ENCODE data around the gene SARDH. TPM values are rescaled to one million over a fixed set of nuclear protein-coding genes. Genes with fewer than 3 reads are reported as not detected.

The SARDH gene
- total RNA-seq, 4 donors from 2014 or later: 0.47 to 5.0 (median 0.95) TPM

GRCh38 chr9:133780404-133780945 is 42.3 kb upstream of the SARDH start:
- Histone ChIP-seq H3K27me3 (no peaks in the 10 kb centered on the region), H3K27ac (no peak overlapping the region), H3K4me3 (no peak overlapping the region), H3K4me1 (peaks cover 0 to 5% (median 0%) of the 10 kb centered on the region in 4 donors), H3K36me3 (peaks cover 0 to 72% (median 0%) of the 10 kb centered on the region in 3 donors), H3K9me3 (no peaks in the 10 kb centered on the region)
- no peak for TF ChIP-seq CTCF (IDR thresholded peaks at IDR 0.05)
- no peak for TF ChIP-seq POLR2A (IDR thresholded peaks at IDR 0.05)
- no peak for DNase-seq

GRCh38 chr9:133779516-133780403 is 41.6 kb upstream of the SARDH start:
- no peak overlapping the region for H3K4me3 ChIP-seq
- no peaks in the 10 kb centered on the region for H3K9me3 ChIP-seq
- no peak for DNase-seq
- no peak overlapping the region for H3K27ac ChIP-seq
- no peaks in the 10 kb centered on the region for H3K4me1 ChIP-seq
- H3K27me3 ChIP-seq: no peaks in the 10 kb centered on the region
- H3K36me3 ChIP-seq: peaks cover 0 to 72% (median 0%) of the 10 kb centered on the region in 3 donors
- TF ChIP-seq POLR2A (IDR thresholded peaks at IDR 0.05) (no peak), CTCF (IDR thresholded peaks at IDR 0.05) (no peak)

- Histone ChIP-seq H3K27me3 (no peaks in the 10 kb centered on the region), H3K9me3 (peaks cover 0 to 5% (median 0%) of the 10 kb centered on the region in 4 donors), H3K4me1 (no peaks in the 10 kb centered on the region), H3K36me3 (peaks cover 0 to 73% (median 4%) of the 10 kb centered on the region in 3 donors), H3K4me3 (no peak overlapping the region), H3K27ac (no peak overlapping the region)
- TF ChIP-seq CTCF (IDR thresholded peaks at IDR 0.05) (no peak), POLR2A (IDR thresholded peaks at IDR 0.05) (no peak)
- DNase-seq: no peak
These were observed 40.9 kb upstream of the SARDH start for GRCh38 chr9:133779081-133779480.

- Histone ChIP-seq H3K4me1 (no peaks in the 10 kb centered on the region), H3K9me3 (peaks cover 0 to 8% (median 0%) of the 10 kb centered on the region in 4 donors), H3K36me3 (peaks cover 0 to 75% (median 4%) of the 10 kb centered on the region in 3 donors), H3K4me3 (no peak overlapping the region), H3K27ac (no peak overlapping the region), H3K27me3 (no peaks in the 10 kb centered on the region)
- TF ChIP-seq CTCF (IDR thresholded peaks at IDR 0.05) (no peak), POLR2A (IDR thresholded peaks at IDR 0.05) (no peak)
- no peak for DNase-seq
These were observed 40.3 kb upstream of the SARDH start for GRCh38 chr9:133778336-133779013.

GRCh38 chr9:133777871-133778270 is 39.7 kb upstream of the SARDH start:
- Histone ChIP-seq H3K36me3 (peaks cover 0 to 81% (median 4%) of the 10 kb centered on the region in 3 donors), H3K4me3 (no peak overlapping the region), H3K27me3 (no peaks in the 10 kb centered on the region), H3K9me3 (peaks cover 0 to 8% (median 0%) of the 10 kb centered on the region in 4 donors), H3K27ac (no peak overlapping the region), H3K4me1 (no peaks in the 10 kb centered on the region)
- TF ChIP-seq CTCF (IDR thresholded peaks at IDR 0.05) (no peak), POLR2A (IDR thresholded peaks at IDR 0.05) (no peak)
- DNase-seq: no peak
